HG03432 (cell line): ENCODE measurements around the gene KLHL10.

ENCODE experiments used
- ATAC-seq: cut with Tn5 transposase; IDR thresholded peaks from one replicate; pipeline ENCODE4 v1.9.1; 2021; ENCODE audit warnings: mild to moderate bottlenecking, moderate library complexity; ENCODE audit not compliant: unreplicated experiment

Gene KLHL10

DNA sequence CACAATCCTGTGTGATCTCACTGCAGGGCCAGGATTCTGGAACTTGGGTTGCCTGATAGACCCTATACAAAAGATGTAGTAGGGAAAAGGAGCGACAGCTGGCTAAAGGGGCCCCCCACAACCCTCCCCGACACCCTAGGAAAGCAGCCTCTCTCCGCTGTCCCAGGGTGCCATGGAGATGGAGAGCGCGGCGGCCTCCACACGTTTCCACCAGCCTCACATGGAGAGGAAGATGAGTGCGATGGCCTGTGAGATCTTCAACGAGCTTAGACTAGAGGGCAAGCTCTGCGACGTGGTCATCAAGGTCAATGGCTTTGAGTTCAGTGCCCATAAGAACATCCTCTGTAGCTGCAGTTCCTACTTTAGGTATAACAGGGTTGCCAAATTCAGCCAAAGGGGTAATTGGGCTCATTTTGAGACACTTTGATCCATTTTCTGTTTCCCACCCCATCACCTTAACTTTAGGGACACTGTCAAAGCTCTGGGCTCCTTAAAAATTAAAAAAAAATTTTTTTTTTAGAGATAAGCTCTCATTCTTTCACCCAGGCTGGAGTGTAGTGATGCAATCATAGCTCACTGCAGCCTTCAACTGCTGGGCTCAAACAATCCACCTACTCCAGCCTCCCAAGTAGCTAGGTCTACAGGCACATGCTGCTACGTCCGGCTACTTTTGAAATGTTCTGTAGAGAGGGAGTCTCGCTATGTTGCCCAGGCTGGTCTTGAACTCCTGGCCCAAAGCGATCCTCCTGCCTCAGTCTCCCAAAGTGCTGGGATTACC, at the start of gene KLHL10:
Gene KLHL10 (plus strand): TSS at position 65 of the 778 bp plus-strand sequence. CDS start 108 bp downstream, at position 173.
- ATAC-seq, result no peak

DNA sequence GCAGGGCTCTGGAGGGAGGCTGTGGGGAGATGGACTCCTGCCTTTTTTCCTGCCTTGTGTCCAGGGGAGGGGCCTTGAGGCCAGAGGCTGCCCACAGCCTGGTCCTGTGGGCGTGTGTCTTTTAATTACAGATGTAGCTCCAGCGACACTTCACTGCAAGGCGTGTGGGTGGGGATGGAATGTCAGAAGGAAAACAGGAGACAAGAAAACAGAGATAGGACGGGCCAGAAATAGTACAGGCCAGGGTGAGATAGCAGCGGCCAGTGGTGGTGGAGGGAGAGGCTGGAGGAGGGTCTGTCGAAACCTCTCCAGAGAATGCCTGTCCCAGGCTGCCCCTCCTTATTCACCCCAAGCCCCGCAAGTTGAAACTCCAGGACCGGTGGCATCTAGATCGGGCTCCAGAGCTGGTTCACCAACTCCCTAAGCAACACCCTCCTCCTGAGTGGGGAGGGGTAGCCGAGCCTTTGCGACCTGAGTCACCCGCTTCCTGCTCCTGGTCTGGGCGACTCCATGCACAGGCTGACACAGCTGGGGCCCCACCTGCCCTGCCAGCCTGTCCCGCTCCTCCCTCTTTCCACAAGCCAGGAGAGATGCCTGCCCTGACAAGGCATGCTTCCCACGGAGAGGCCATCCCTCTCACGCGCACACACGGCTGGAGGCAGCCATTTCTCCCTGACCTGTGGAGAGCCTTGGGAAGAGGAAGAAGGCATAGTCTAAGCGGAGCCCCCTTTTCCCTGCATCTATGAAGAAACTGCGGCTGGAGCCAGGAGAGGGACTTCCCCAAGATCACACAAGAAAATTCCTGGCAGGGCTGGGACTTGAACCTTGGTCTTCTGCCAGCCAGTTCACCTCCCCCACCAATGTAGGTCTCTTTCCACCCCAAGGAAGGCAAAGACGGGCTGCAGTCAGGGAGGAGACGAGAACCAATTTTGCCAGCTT, 44.5 kb upstream of the KLHL10 start:
- ATAC-seq, result no peak

DNA sequence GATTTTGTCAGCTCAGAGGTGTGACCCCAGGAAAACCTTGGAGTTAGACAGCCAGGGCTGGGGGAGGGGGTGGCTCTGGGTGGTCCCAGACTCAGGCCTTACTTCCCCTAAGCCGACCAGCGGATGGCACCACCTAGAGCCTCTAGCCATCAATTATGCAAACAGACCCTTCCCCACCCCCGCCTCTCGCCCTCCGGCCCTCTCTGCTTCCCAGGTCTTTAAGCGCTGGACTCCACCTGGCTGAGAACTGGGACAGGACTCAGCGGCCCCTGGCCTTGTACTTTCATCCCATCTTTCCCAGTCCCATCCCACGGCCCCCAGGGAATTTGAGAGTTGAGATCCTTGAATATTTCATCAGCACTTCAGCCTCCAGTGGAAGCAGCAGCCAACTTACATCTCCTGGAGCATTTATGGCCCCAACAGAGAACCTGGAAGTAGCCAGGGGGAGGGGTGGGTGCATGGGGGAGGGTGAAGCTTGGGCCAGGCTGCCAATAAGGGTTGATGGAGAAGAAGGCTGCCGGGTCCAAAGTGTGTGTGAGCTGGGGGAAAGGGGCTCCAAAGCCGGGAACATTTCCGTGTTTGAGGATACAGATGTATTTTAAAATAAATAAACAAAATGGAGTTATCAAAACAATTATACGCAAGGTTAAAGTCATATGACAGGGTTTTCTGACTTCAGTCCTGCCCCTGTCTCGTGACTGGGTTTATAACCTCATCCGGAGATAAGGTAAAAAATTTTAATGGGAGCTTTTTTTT, 43.7 kb upstream of the KLHL10 start:
- no peak for ATAC-seq

DNA sequence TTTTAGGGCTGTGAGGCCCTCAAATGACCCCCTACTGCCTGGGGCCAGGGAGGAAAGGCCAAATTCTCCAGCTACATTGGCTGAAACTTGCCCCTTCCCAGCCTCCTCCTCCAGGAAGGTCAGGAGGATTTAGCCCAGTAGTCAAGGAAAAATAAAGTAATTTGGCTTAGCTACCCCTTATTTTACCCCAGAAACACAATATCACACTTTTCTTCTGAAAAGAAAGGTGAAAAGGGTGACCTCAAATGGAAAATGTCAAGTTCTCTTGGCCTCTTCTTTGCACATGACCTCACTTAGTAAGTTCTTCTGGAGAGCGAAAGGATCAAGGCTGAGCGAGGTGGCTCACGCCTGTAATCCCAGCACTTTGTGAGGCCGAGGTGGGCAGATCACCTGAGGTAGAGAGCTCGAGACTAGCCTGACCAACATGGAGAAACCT, 43.1 kb upstream of the KLHL10 start:
- ATAC-seq, result no peak

DNA sequence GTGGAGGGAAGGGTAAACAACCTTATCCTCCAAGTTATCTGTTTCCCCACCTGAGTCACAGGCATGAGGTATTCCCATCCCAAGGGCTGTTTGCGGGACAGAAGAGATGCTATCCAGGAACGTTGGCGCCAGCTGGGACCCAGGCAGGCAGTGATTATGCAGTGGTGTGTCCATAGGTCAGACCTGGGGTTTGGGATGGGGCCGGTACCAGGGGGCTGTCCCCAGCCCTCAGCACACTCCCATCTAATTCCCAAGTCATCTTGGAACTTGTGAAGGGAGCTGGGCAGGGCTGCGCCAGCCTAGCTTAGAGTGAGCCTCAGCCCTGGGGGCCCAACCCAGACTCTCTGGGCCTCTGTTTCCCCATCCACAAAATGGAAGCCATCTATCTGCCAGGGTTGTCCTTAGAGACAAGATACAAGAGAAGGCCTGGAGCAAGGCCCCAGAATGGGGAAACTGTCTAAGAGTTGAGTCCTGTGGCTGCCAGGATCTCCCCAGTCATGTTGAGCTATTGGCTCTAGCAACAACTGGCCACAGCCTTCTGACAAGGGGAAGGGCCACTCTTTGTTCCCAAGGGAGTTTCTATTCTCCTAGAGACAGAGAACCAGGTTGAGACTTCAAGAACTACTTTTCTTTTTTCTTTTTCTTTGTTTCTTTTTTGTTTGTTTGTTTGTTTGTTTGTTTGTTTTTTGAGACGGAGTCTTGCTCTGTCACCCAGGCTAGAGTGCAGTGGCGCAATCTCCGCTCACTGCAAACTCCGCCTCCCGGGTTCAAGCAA, 41.3 kb upstream of the KLHL10 start:
- ATAC-seq, result no peak

DNA sequence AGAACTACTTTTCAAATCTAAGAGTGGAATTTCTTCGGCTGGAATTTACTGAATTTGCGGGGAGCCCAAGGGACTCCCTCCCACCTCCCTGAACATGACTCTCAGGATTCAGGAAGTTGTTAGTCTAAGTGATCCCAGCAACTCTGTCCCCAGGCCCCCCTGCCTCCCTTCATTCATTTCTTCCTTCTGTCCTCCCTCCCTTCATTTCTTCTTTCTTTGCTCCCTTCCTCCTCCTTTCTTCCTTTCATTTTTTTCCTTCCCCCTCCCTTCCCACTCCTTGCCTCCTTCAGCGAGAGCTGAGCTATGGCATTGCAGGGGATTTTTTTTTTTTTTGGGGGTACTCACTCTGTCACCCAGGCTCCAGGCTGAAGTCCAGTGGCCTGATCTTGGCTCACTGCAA, 40.2 kb upstream of the KLHL10 start:
- ATAC-seq, result no peak

DNA sequence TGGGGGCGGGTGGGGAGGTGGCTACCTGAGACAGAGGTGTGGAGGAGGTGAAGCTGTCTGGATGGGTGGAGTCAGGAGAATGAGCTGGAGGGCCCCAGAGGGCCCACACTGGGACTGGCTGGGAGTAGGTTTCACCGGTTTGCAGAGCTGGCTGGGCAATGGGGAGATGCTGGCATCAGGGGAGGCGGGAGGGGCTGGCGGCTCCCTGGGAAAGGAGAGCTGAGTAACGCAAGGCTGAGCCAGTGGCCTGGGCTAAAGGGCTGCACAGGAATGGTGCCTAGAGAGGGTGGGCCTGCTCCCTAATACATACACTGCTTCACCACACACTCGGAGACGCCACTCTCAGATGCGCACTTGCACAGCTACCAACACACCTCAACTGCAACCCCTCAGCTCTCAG, 38.3 kb upstream of the KLHL10 start:
- ATAC-seq, result no peak

DNA sequence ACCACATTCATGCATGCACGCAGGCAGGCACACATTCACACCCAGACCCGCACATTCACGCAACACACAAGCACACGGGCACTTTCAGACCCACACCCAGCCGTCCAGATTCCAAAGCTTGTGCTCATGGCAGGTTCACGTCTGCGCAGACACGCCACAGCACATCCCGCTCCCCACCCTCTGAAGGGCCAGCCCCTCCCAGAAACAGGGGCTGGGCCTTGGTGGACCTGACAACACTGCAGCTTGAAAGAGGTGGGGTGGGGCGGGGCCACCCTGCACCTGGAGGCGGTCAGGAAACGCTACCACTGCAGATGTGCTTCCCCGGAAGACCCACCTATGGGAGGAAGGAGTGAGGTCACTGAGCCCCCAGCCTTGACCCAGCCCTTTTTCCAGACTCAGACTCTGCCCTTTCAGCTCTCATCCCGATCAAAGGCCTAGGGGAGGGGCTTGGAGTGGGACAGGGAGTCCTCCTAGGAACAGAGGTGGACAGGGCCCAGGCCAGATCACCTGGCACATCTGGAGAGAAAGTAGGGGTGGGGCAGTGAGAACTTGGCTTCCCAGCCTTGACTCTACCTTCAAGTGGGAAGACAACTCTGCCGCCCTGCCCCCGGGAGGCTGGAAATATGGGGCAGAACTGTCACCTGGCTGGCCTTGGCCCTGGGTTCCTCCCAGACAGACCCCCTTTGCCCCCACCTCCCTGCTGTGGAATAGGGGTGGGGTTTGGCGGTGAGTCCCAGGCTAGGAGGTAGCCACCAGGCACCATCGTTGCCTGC, 36.8 kb upstream of the KLHL10 start:
- no peak for ATAC-seq

DNA sequence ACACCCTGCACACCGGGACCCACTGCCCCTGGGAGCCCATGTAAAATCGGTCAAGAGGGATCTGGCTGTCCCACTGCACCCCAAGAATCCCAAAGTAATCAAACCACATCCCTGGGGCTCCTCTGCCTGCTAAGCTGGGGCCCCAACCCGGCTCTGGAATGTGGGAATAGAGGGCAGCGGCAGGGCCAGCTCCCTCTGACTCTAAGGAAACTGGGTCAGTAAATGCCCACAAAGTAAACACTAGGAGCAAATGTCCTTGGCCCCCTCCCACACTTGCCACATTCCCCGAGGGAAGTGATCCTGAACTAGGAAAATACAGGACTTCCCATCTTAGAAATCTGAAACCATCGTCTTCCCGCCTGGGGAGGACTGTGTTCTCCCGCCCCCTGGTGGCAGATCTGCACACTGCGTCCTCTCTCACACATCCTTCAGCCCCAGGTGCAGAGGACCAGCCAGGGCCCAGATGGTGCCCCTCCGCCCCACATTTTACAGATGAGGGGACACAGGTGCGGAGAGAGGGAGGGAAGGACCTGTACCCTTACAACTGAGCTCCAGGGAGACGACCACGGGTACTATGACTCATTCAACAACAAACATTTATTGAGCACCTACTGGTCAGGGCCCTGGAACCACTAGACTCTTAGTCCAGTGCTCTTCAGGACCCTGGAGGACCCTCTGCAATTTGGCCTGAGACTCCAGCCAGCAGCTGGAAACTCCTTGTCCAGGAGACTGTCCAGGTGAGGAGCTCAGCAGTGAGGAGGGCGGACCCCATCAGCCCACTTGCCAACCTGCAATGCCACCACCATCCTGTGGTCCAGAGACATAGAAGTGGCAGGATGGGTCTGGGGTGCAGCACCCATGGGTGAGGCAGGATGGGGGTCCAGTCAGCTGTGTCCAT, 36.0 kb upstream of the KLHL10 start:
- no peak for ATAC-seq

DNA sequence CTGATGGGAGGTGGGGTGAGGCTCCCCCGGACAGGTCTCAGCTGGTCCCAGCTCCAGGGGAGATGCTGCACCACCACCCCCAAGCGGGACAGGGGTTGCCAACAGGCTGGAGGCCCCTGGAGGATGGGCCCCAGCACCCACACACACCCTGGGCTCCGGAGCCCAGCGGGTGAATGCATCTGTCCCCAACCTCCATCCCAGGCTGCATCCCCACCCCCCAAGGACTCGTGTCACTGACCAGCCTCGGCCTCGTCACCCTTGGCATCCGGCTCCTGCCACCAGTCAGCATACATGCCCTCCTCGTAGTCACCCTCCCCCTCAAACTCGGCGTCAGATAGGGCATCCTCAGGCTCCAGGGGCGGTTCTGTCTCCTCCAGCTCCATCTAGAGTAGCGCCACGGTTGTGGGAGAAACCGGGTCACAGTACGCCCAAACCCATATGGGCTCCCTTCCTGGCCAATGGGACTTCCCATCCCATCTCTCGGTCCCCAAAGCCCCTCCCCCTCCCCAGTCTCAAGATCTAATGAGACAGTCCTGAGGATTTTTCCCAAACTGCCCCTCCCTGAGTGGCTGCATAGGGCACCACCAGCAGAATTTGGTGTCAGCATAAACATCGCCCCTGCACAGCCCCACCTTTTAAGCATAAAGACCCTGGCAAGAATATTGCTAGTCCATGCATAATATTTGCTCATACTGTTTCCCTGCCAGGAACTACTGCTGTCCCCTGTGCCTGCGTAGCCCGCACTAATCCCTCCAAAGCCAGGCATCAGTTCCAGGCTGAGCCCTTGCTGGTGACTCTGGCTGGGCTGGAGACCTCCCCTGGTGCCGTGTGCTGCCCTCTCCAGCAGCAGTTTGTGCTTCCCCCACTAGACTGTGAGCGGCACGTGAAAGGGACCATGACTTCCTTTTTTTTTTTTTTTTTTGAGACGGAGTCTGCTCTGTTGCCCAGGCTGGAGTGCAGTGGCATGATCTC, 34.3 kb upstream of the KLHL10 start:
- ATAC-seq, result no peak

DNA sequence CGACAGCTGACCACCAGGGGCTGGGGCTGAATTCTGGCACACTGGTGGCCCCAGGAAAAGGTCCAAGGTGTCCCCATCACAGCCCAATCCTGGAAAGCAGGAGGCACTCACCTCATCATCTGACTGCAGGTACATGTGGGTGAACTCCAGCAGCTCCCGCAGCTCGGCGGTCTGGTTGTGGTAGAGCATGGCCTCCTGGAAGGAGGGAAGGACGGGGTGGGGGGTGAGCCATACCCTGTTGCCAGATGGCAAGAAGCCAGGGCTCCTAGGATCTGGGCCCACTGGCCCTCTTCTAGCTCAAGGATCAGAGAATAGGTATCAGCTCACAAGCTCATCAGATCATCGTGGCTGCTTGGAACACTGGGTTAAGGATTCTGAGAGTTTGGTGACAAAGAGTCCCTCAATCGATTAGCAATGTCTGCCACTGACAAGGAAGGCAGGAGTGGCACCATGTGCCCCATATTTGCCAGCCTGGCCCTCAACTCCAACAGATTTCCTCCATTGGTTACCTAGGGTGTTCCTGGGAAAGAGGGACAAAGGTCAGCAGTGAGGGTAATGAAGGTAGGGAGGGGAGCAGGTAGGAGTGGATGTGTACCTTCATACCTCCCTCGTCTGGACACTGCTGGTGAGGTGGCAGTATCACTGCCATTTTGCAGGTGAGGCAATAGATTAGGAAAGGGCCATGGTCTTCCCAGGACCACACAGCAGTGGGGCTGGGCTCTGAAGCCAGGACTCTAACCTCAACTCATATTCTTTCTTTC, 30.8 kb upstream of the KLHL10 start:
- no peak for ATAC-seq

DNA sequence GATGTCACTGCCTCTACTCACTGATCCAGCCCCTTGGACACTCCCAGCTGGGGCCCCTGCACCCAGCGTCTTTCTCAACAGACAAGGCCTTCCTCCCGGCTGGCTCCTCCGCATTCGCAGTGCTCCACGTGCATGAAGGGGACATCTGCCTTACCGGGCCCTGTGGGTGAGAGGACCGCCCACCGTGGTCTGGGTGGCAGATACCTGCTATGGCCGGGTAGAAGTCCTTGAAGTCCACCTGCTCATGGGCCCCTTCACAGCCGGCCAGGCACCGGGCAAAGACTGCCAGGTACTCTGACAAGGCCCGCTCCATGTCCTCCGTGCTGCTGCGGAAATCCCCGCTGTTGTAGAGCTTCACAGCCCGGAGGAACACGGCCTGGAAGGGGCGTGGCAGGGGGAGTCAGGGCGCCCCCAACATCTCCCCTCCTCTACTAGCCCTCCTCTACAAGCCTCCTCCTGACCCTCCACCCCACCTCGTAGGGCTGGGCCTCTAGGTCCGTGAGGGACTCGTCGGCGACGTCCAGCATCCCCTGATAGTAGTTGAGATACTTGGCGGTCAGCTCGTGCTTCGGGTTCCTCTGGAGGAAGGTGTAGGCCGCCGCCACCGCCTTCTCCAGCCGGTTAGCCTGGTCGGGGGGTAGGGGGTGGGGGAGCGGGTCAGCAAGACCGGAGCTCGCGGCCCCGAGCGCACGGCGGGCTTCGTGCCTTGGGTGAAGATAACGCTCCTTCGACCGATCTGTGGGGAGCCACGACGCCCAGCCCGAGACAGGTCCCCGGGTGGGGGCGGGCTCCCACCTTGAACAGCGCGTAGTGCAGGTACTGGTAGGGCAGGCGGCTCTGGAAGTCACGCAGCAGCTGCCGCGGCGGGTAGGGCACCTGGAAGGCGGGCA, 26.7 kb upstream of the KLHL10 start:
- peak; percentile 7 for ATAC-seq

DNA sequence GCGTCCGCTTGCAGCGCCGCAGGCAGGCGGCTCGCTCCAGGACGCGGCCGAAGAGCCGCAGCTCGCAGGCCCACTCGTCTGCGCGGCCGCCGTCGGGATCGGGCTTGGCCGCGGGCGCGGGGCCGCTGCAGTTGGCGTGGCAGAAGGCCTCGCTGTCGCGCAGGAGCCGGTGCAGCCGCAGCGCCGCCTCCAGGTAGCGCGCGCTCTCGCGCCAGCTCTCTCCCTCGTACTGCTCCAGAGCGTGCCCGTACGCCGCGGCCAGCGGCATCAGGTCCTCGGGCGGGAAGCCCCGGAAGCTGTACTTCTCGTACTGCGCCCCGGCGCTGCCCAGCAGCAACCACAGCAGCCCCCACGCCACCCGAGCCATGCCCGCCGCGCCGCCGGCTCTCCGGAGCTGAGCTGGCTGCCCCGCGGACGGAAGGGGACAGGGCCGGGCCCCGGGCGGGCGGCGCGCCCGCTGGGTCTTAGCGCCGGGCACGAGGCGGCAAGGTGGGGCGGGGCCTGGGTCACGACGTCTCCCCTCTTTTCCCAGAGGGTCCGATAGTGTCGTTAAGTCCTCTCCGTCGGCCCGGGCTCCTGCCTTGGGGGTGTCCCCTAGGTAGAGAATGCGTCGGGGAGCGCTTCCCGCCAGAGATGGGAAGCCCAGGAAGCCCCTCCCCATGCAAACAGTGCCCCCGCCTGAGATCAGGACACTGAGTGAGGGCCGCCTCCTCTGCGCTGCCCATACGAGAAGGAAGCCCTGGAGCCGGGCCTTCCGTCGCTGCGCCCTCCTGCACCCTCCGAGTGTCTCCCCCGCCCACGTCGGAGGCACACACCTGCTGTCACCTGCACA, 25.9 kb upstream of the KLHL10 start, which contains the start of gene P3H4:
Gene P3H4 (minus strand): TSS at position 401 of the 832 bp plus-strand sequence. CDS start 34 bp downstream, at position 367.
- peak; percentile 75 for ATAC-seq

DNA sequence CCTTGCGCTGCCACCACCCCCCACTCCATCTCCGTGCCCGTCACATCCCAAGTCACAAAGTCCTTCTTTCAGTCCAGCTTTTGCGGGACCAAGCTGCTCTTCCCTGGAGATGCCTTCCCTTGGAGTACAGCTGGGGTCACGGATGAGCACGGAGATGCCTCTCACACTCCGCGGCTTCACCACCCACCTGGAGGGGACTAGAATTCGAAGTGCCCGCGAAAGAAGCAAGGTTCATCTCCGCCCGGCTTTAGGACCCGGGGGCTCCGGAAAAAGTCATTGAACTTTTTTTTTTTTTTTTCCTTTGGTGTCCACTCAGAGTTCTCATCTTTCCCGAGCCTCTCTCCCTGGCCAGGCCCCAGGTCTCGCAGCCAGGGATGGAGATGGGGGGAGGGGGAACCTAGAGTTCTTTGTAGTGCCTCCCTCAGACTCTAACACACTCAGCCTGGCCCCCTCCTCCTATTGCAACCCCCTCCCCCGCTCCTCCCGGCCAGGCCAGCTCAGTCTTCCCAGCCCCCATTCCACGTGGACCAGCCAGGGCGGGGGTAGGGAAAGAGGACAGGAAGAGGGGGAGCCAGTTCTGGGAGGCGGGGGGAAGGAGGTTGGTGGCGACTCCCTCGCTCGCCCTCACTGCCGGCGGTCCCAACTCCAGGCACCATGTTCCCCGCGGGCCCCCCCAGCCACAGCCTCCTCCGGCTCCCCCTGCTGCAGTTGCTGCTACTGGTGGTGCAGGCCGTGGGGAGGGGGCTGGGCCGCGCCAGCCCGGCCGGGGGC, 25.1 kb upstream of the KLHL10 start, which contains the start of gene FKBP10:
Gene FKBP10 (plus strand): TSS at position 624 of the 771 bp plus-strand sequence. CDS start 31 bp downstream, at position 655.
- no peak for ATAC-seq
